NCI-H82 treated with DMSO at 0.1 percent for 48 hours (cell line): ENCODE results near the gene LVRN.

ENCODE experiments used
- DNase-seq: peaks from one replicate; lab custom pipeline; 2025; ENCODE audit not compliant: unreplicated experiment; lab: John Stamatoyannopoulos, UW

LVRN gene

DNA sequence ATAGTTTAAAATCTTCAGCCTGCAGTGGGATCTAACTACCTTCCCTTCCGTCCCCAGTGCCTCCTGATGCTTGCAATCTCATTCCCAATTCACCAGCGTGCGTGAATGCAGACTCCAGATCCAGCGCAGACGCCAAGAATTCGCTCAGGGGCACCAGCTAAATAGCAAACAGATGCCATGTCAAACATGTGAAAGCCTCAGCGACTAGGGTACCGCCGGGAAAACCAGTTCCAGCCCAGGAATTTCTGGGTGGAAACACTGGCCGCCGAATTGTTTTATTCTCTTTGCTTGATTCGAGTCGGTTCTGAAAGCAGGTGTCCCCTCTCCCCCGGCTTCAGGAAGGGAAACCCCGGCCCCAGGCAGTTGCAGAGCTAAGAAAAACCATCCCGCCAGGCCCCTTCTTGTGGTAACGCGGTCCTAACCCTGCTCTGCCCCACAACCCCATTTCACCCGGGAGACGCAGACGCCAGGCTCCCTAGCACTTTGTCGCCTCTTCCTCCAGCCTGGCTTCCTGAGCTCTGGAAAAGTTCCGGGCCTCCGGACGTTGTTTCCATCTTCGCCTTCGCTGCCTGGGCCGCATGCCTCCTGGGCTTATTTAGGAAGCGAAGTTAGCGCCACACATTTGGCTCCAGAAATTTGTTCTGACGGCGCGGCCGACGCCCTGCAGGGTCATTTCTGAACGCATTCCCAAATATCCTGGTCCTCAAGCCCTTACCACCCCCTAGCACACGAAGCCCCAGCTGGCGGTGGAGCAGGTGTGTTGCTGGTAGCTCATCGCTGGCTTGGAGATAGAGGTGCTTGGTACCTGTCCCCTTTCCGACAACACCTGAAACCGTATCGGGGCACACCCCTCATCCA is 665 bp upstream of the LVRN start:
- no peak for DNase-seq

GRCh38 chr5:115962565-115963402 is 509 bp downstream of the LVRN start:
- no peak for DNase-seq

- DNase-seq: no peak
These were observed 1.3 kb downstream of the LVRN start for GRCh38 chr5:115963566-115963965.

- DNase-seq: no peak
These were observed 6.5 kb downstream of the LVRN start for GRCh38 chr5:115968770-115969169.

GRCh38 chr5:115977096-115977495 is 14.8 kb downstream of the LVRN start:
- no peak for DNase-seq

GRCh38 chr5:115977988-115978387 is 15.7 kb downstream of the LVRN start:
- DNase-seq: no peak

DNA sequence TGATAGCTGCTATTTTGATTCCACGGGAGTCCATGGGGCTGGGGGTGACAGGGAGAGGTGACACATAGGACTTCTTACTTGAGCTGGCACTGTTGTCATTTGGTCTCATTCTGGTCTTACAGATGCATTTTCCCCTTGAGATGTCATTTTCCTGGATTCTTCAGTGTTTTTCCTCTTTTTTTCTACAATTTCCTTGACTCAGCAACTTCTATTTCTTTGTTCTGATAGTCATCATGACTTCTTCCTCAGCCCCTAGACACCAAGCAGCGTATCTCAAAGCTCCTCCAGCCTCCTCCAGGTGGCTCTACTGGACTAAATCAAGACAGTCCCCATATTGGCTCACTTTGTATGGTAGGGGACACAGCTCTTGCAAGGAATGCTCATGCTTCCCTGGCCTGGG is 16.5 kb downstream of the LVRN start:
- DNase-seq: no peak

GRCh38 chr5:115979201-115980041 is 17.1 kb downstream of the LVRN start:
- DNase-seq: no peak

GRCh38 chr5:115983519-115983918 is 21.2 kb downstream of the LVRN start:
- DNase-seq: no peak

DNA sequence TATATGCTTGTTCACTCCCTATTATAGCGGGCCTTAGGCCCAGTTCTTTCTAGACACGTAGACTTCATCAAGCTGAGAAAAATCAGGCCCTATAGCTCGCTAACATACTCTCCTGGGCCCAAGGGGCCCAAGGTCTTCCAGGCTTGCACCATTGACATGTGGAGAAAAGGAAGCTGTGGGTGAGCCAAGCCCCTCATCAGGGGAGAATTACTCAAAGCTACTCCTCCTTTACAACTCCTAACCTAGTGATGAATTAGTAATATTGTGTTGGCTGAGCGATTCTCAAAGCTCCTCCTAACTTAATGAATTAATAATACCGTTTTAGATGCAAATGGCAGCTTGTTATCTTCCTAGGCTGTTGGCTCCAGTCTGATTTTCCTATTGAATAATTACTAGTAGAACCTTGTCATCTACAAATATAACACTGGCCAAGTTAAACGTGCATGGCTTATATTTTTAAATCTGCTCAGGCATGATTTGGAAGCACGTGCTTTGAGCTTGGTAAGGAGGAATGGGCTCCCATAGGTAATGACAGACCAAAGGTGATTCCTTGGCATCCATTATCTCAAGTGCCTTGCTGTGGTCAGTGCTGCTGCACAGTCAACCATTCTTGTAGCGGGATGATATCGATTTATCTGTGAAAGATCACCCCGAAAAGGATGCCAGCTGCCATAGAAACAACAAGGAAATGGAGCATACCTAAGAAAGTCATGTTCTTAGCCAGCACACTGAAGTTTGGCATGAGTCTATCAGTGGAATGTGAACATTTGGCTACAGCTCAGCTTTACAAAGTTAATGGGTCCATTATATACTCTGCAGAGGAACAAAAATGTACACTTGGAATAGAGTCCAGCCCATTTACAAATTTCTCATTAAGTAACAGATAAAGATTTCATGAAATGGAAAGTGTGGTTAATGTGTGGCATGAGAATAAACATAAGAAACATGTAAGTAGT is 23.8 kb downstream of the LVRN start:
- no peak for DNase-seq

GRCh38 chr5:115988002-115988401 is 25.7 kb downstream of the LVRN start:
- no peak for DNase-seq

DNA sequence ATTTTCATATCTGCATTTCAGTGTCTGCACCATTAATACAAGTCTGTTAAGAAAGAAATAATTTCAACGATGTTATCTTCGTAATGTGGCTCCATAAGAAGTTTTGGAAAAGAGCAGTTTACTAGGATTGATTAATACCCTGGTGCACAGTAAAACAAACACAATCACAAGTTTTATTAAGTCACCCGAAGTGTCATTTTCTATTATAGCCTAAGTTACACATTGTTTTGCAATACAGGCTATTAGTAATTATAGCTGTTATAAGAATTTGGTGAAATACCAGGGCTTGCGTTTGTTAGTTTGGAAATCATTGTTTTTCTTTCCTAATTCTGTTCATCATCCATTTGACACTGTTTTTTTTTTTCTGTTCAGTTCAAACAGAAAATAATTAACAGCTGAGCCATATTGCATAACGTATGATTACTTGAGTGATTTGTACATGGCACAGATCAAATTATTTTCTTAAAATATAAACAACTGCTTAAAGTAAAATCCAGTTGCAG is 30.6 kb downstream of the LVRN start:
- no peak for DNase-seq

GRCh38 chr5:115995351-115995750 is 33.1 kb downstream of the LVRN start:
- DNase-seq: no peak

DNA sequence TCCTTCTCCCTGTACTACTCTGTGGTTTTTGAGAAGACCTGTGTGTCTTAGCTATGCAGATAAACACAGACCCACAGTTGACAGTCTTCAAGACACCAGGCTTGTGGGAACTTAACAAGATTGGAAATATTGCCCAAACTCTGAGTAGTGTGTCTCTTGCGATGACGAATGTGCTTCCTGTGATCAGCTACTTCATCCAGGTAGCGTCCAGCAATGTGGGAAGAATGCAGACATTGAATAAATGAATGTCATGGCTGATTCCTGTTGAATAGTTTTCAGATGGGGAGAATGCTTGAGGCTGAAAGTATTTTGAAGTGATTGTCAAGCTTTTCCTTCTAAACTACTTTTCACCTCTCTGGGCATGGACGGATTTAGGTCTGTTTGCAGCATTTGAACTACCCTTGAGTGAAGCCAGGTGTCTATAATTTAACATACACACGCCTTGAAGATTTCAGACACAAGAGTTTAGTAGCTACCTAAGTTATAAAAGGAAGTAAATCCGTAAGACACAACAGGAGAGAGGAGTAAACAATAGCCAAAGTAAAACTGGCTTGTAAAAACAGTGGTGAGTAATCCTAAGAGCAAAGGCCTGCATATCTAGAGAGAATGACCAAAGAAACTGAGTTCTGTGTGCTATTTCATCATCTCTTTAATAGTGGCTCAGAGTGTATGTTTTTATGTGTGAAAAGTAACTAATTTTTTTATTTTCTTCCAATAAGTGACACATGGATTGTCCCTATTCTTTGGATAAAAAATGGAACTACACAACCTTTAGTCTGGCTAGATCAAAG is 40.0 kb downstream of the LVRN start:
- no peak for DNase-seq

- no peak for DNase-seq
These were observed 42.0 kb downstream of the LVRN start for GRCh38 chr5:116004248-116004647.

GRCh38 chr5:116009806-116010205 is 47.5 kb downstream of the LVRN start:
- DNase-seq: no peak

DNA sequence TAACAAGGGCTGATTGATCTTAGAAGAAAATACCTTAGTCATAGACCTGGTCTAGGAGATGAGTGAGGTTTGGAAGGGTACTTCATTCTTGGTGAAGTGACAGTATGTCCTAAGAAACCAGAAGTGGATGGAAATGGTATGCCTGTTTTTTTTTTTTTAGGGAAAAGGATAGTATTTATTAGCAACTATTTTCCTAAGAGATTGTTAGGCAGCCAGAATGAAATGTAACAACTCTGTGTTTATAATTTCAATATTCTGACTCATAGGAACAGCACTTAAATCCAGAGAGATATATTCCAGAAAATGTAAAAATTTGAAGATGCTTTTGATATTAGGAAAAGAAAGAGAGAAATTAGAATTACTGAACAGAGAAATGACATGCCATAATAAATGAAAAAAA is 48.8 kb downstream of the LVRN start:
- DNase-seq: no peak

DNA sequence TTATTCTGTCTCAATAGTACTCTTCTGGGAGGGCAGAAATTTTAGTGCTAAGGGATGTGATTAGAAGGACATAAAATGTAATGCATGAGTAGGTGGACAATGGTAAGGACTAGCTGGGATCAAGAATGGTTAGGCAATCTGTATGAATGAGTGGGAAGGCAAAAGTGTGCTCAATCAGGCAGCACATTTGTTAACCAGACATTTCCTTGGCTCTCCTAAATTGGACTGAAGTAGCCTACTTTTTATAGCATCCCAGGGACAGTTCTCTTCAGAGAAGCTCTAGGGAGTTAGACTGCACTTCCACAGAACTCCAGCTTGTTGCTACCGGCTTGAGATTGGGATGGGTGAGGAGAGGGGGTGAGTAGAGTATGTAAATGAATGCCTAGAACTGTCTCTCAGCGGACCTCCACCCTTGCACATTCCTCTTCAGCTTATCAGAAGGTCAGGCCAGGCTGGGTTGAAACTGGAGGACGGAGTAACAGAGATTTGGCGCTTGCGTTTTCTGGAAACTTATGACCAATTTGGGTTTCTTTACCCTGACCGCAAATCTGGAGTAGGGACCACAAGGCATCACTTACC is 51.0 kb downstream of the LVRN start:
- DNase-seq: no peak

- DNase-seq: no peak
These were observed 51.7 kb downstream of the LVRN start for GRCh38 chr5:116013936-116014335.
